ENCODE data around the gene PITPNM1. TPM values are rescaled to one million over a fixed set of nuclear protein-coding genes. Genes with fewer than 3 reads are reported as not detected.

PITPNM1 gene
- total and polyA plus RNA-seq, 2 of the 13 experiments (the other 11 are each of a cell fraction or from before 2014, with no cell fraction given), result 8.2 to 8.5 TPM

- TF ChIP-seq ZFP90 (CRISPR knock-in tag; IDR thresholded peaks at IDR 0.05; ENCODE audit: borderline replicate concordance) (no peak), ZGPAT (CRISPR knock-in tag; IDR thresholded peaks at IDR 0.05) (peak; percentile 79), ZNF280D (CRISPR knock-in tag; IDR thresholded peaks at IDR 0.05) (0 out of 2 replicates have a peak, but pooled peaks have one; percentile 10), DZIP1 (CRISPR knock-in tag; IDR thresholded peaks at IDR 0.05) (0 out of 2 replicates have a peak, but pooled peaks have one; percentile 61), SNRNP70 (IDR thresholded peaks at IDR 0.05; ENCODE audit: low read depth, low read length) (no peak), NBN (conservative IDR thresholded peaks at IDR 0.05) (no peak), NR2F6 (IDR thresholded peaks at IDR 0.05) (no peak), NR2F6 (CRISPR knock-in tag; IDR thresholded peaks at IDR 0.05) (no peak), SP2 (CRISPR knock-in tag; IDR thresholded peaks at IDR 0.05) (peak; percentile 74), JUND (CRISPR knock-in tag; IDR thresholded peaks at IDR 0.05) (no peak), KLF13 (CRISPR knock-in tag; IDR thresholded peaks at IDR 0.05) (no peak), CAMTA2 (CRISPR knock-in tag; IDR thresholded peaks at IDR 0.05; ENCODE audit: borderline replicate concordance) (no peak), ZNF766 (CRISPR knock-in tag; IDR thresholded peaks at IDR 0.05; ENCODE audit: borderline replicate concordance) (peak; percentile 73; the same call in 1 of the 2 replicates), HOXA9 (CRISPR knock-in tag; IDR thresholded peaks at IDR 0.05; ENCODE audit: borderline replicate concordance) (no peak), LRRFIP1 (CRISPR knock-in tag; conservative IDR thresholded peaks at IDR 0.05) (no peak), ZBTB46 (CRISPR knock-in tag; IDR thresholded peaks at IDR 0.05; ENCODE audit: borderline replicate concordance) (no peak), YEATS4 (CRISPR knock-in tag; IDR thresholded peaks at IDR 0.05; ENCODE audit: borderline replicate concordance) (peak; percentile 84; the same call in 1 of the 2 replicates), ZMYM4 (CRISPR knock-in tag; IDR thresholded peaks at IDR 0.05) (peak; percentile 39; the same call in 1 of the 2 replicates)
These were observed 3.4 kb upstream of the PITPNM1 start (continued) for GRCh38 chr11:67508486-67509121.

Data from HepG2 (cell line).